ENCODE measurements around the gene LDLRAD3. TPM values are rescaled to one million over a fixed set of nuclear protein-coding genes. Genes with fewer than 3 reads are reported as not detected.

The LDLRAD3 gene
- total and polyA plus RNA-seq, 12 donors, result 5.4 to 16.7 (median 10.2) TPM

- H3K9me3 ChIP-seq (replicated peaks in 1 of 3), result no peaks in the 10 kb centered on the region
- H3K4me3 ChIP-seq, result no peak overlapping the region
- no peak overlapping the region for H3K27ac ChIP-seq
- H3K36me3 ChIP-seq (replicated peaks in 1 of 2), result peaks cover 0 to 31% of the 10 kb centered on the region in 2 donors
- no peaks in the 10 kb centered on the region for H3K4me1 ChIP-seq (replicated peaks in 1 of 2)
- 65 to 85% (median 76%) methylated on average over 1 of the region's 1 CpG for WGBS, 4 donors
- no peak for TF ChIP-seq POLR2A (IDR thresholded peaks at IDR 0.05)
- TF ChIP-seq CTCF (IDR thresholded peaks at IDR 0.05), result no peak
- DNase-seq, result no peak
- intact Hi-C loops (cut with DNase I), result no loop called here
- H3K27me3 ChIP-seq, result no peaks in the 10 kb centered on the region
These were observed 336.7 kb downstream of the LDLRAD3 start for GRCh38 chr11:36280531-36280930.

Small RNA genes lying within 50 kb of the gene (microRNA-seq; reads per million reads assigned to microRNA genes)
- 0 reads per million in 3 donors for gene MIR3973

Small RNA genes lying within 50 kb of the gene (small RNA-seq; reads per million reads assigned to genes)
- 0 reads per million in 2 donors for gene MIR3973

All from adrenal gland (tissue), 12 donors.